Activated naive CD4-positive, alpha-beta T cell treated with anti-CD3 and anti-CD28 coated beads, Interleukin-2, amount 50 U/mL, for 72 hours (primary cell): Measurements from ENCODE around the gene ZNF195. TPM values are rescaled to one million over a fixed set of nuclear protein-coding genes. Genes with fewer than 3 reads are reported as not detected.
A peak's percentile ranks its signal among the peaks of the same experiment; 100 is the strongest.
"Not testable (repeated sequence)": the region's sequence is repeated elsewhere in the genome, so short reads cannot be mapped to it uniquely, and the experiment has no call there.

ENCODE experiments used
- ATAC-seq, 2 donors: fragments of 150-1000 bp; cut with Tn5 transposase; 2 replicates each; pipeline ENCODE4 v1.10.0; 2021; ENCODE audit warnings: mild to moderate bottlenecking in 2 of 2, moderate library complexity in 2 of 2
- DNase-seq, 2 donors: peaks; one replicate each; pipeline ENCODE4 v3.0.0; 2021 to 2022; ENCODE audit warnings: low spot score in 2 of 2
- H3K27ac Mint-ChIP-seq, 2 donors: one replicate each; pipeline ENCODE4 v1.8.0; 2022; ENCODE audit warnings: mild to moderate bottlenecking in 2 of 2, mixed read lengths in 2 of 2
- H3K36me3 Mint-ChIP-seq, 2 donors: one replicate each; pipeline ENCODE4 v1.8.0; 2022; ENCODE audit warnings: mixed read lengths in 2 of 2
- H3K9me3 Mint-ChIP-seq, 2 donors: one replicate each; pipeline ENCODE4 v1.8.0; 2022; ENCODE audit warnings: mixed read lengths in 2 of 2
- total RNA-seq, 2 donors: library from RNA; stranded (reverse); gene quantifications; one replicate each; pipeline ENCODE4 v1.2.3, GENCODE V29; 2022

Gene ZNF195
- total RNA-seq, 2 donors from 2014 or later, result 23.6 to 37.8 TPM

- DNase-seq (no peak), ATAC-seq (no peak)
- Mint-ChIP-seq H3K9me3 (no peaks in the 10 kb centered on the region), H3K27ac (no peak overlapping the region), H3K36me3 (no peaks in the 10 kb centered on the region)
These were observed 39.7 kb downstream of the ZNF195 start for GRCh38 chr11:3339340-3339624.

- ATAC-seq, result no peak
- no peak overlapping the region for H3K27ac Mint-ChIP-seq
- no peaks in the 10 kb centered on the region for H3K9me3 Mint-ChIP-seq
- DNase-seq, result no peak
- no peaks in the 10 kb centered on the region for H3K36me3 Mint-ChIP-seq
These were observed 40.2 kb downstream of the ZNF195 start for GRCh38 chr11:3338569-3339339.

- ATAC-seq, H3K36me3 Mint-ChIP-seq, H3K9me3 Mint-ChIP-seq, H3K27ac Mint-ChIP-seq, DNase-seq: not testable (repeated sequence)
These were observed 42.5 kb downstream of the ZNF195 start for GRCh38 chr11:3336420-3336819.

GRCh38 chr11:3333157-3333556 is 45.8 kb downstream of the ZNF195 start:
- not testable (repeated sequence) for H3K9me3 Mint-ChIP-seq, DNase-seq

GRCh38 chr11:3331078-3331477 is 47.9 kb downstream of the ZNF195 start:
- not testable (repeated sequence) for ATAC-seq, H3K9me3 Mint-ChIP-seq, H3K27ac Mint-ChIP-seq

More at GRCh38 chr11:3333157-3333556, 45.8 kb downstream of the ZNF195 start:
- H3K36me3 Mint-ChIP-seq, H3K27ac Mint-ChIP-seq, ATAC-seq: not testable (repeated sequence)

GRCh38 chr11:3330064-3330463 is 48.9 kb downstream of the ZNF195 start:
- not testable (repeated sequence) for H3K36me3 Mint-ChIP-seq, H3K9me3 Mint-ChIP-seq, H3K27ac Mint-ChIP-seq, DNase-seq
- peak in 1 of 2 donors; percentile 50 for ATAC-seq

More at GRCh38 chr11:3331078-3331477, 47.9 kb downstream of the ZNF195 start:
- DNase-seq, H3K36me3 Mint-ChIP-seq: not testable (repeated sequence)

GRCh38 chr11:3328503-3328902 is 50.4 kb downstream of the ZNF195 start:
- H3K36me3 Mint-ChIP-seq, ATAC-seq, DNase-seq, H3K27ac Mint-ChIP-seq, H3K9me3 Mint-ChIP-seq: not testable (repeated sequence)

GRCh38 chr11:3326450-3326849 is 52.5 kb downstream of the ZNF195 start:
- DNase-seq, H3K27ac Mint-ChIP-seq, H3K9me3 Mint-ChIP-seq, H3K36me3 Mint-ChIP-seq, ATAC-seq: not testable (repeated sequence)

- H3K27ac Mint-ChIP-seq, H3K36me3 Mint-ChIP-seq, H3K9me3 Mint-ChIP-seq, DNase-seq: not testable (repeated sequence)
- ATAC-seq, result peak; percentile 93
These were observed 54.2 kb downstream of the ZNF195 start for GRCh38 chr11:3324724-3325123.

Other genes starting within 250 kb of the ZNF195 start
- gene OSBPL5, start 213.8 kb downstream of the ZNF195 start, total RNA-seq, result 10 to 100 TPM in 1 of 2 donors, 1 to 10 TPM in 1; 1.2 to 20.0 TPM
- not detected for gene MRGPRG, start 160.3 kb downstream of the ZNF195 start, total RNA-seq
- gene MRGPRE, start 146.7 kb downstream of the ZNF195 start, total RNA-seq, result not detected